NT2/D1 (cell line): ENCODE measurements around the gene COL18A1.

Experiments used
- YY1 ChIP-seq: IDR thresholded peaks from 2 replicates; pipeline ENCODE4 v1.6.1; 2011; ENCODE audit not compliant: insufficient read length, insufficient read depth
- ZNF274 ChIP-seq: IDR thresholded peaks from 2 replicates; pipeline ENCODE4 v1.6.1; 2011; ENCODE audit warnings: mild to moderate bottlenecking, low read depth, low read length

DNA sequence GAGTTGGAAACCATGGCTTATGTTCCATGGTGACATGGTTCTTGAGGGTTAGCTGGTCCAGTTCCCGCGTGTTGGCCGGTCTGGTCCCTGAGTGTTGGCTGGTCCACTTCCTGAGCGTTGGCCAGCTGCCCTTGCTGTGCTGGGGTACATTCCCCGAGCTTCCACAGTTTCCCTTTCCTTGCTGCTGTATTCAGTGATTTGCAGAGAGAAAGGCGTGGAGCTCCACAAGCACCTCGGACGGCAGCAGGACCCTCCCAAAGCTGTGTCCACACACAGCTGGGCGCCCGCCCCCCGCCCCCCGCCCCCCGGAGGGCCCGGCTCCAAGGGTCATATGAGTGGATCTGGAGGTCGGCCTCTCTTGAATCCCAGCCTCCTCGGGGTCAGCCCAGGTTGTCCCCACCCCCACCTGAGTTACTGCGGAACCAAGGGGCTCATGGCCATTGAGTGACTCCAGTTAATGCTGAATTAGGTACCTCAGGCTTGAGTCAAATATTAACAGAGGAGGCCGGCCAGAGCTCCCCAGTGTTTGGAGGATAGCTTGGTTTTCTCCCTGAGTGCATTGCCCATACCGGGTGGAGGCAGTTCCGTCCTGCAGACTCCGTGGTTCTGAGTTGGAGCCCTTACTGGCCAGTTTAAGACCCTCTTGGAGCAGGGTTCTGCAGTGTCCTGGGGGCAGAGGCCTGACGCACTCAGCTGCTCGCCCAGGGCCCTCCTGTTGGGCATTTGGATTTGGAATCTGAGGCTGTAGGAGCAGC lies 18.4 kb downstream of the COL18A1 start:
- no peak for TF ChIP-seq YY1
- TF ChIP-seq ZNF274 = no peak
